ENCODE results near the gene EEF2.

- TF ChIP-seq, protein P1, sequence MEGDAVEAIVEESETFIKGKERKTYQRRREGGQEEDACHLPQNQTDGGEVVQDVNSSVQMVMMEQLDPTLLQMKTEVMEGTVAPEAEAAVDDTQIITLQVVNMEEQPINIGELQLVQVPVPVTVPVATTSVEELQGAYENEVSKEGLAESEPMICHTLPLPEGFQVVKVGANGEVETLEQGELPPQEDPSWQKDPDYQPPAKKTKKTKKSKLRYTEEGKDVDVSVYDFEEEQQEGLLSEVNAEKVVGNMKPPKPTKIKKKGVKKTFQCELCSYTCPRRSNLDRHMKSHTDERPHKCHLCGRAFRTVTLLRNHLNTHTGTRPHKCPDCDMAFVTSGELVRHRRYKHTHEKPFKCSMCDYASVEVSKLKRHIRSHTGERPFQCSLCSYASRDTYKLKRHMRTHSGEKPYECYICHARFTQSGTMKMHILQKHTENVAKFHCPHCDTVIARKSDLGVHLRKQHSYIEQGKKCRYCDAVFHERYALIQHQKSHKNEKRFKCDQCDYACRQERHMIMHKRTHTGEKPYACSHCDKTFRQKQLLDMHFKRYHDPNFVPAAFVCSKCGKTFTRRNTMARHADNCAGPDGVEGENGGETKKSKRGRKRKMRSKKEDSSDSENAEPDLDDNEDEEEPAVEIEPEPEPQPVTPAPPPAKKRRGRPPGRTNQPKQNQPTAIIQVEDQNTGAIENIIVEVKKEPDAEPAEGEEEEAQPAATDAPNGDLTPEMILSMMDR (conservative IDR thresholded peaks at IDR 0.05; ENCODE audit: low read depth, low read length) = no peak
- TF ChIP-seq EZH2 (IDR thresholded peaks at IDR 0.05; ENCODE audit: borderline replicate concordance, low read depth, low read length, poor library complexity, severe bottlenecking) = no peak
Observed at GRCh38 chr19:4019578-4019977, 34.3 kb upstream of the EEF2 start.

All from A673 (cell line).